Measurements from ENCODE around the gene BLNK.

Gene BLNK

GRCh38 chr10:96222908-96223307 lies 48.5 kb downstream of the BLNK start:
- FAIRE-seq: no peak
- no peak for DNase-seq (ENCODE audit: insufficient read length, low spot score)
- TF ChIP-seq POLR2AphosphoS5 (IDR thresholded peaks at IDR 0.05; ENCODE audit: low read depth, low read length) (no peak), SPI1 (IDR thresholded peaks at IDR 0.05; ENCODE audit: low read depth, low read length) (no peak), PAX5 (IDR thresholded peaks at IDR 0.05; ENCODE audit: insufficient read depth, low read length, severe bottlenecking) (no peak), POLR2A (IDR thresholded peaks at IDR 0.05; ENCODE audit: low read depth, low read length) (no peak), POU2F2 (IDR thresholded peaks at IDR 0.05; ENCODE audit: low read depth, low read length) (no peak), TAF1 (IDR thresholded peaks at IDR 0.05; ENCODE audit: low read depth, low read length) (no peak)

GRCh38 chr10:96222441-96222840 lies 48.9 kb downstream of the BLNK start:
- DNase-seq (ENCODE audit: insufficient read length, low spot score) (no peak), FAIRE-seq (peak; percentile 5)
- TF ChIP-seq PAX5 (IDR thresholded peaks at IDR 0.05; ENCODE audit: insufficient read depth, low read length, severe bottlenecking): no peak
- TF ChIP-seq POU2F2 (IDR thresholded peaks at IDR 0.05; ENCODE audit: low read depth, low read length): no peak
- TF ChIP-seq POLR2AphosphoS5 (IDR thresholded peaks at IDR 0.05; ENCODE audit: low read depth, low read length): no peak
- peak; percentile 58 for TF ChIP-seq SPI1 (IDR thresholded peaks at IDR 0.05; ENCODE audit: low read depth, low read length)
- no peak for TF ChIP-seq POLR2A (IDR thresholded peaks at IDR 0.05; ENCODE audit: low read depth, low read length)
- no peak for TF ChIP-seq TAF1 (IDR thresholded peaks at IDR 0.05; ENCODE audit: low read depth, low read length)

- DNase-seq (ENCODE audit: insufficient read length, low spot score): no peak
- TF ChIP-seq POLR2A (IDR thresholded peaks at IDR 0.05; ENCODE audit: low read depth, low read length): no peak
- no peak for TF ChIP-seq TAF1 (IDR thresholded peaks at IDR 0.05; ENCODE audit: low read depth, low read length)
- no peak for TF ChIP-seq SPI1 (IDR thresholded peaks at IDR 0.05; ENCODE audit: low read depth, low read length)
- TF ChIP-seq POLR2AphosphoS5 (IDR thresholded peaks at IDR 0.05; ENCODE audit: low read depth, low read length): no peak
- no peak for TF ChIP-seq PAX5 (IDR thresholded peaks at IDR 0.05; ENCODE audit: insufficient read depth, low read length, severe bottlenecking)
- no peak for TF ChIP-seq POU2F2 (IDR thresholded peaks at IDR 0.05; ENCODE audit: low read depth, low read length)
- FAIRE-seq: no peak
Measured at GRCh38 chr10:96218826-96219225, 52.5 kb downstream of the BLNK start.

GRCh38 chr10:96217711-96218110 lies 53.7 kb downstream of the BLNK start:
- TF ChIP-seq POLR2AphosphoS5 (IDR thresholded peaks at IDR 0.05; ENCODE audit: low read depth, low read length) (no peak), POLR2A (IDR thresholded peaks at IDR 0.05; ENCODE audit: low read depth, low read length) (no peak), POU2F2 (IDR thresholded peaks at IDR 0.05; ENCODE audit: low read depth, low read length) (no peak), SPI1 (IDR thresholded peaks at IDR 0.05; ENCODE audit: low read depth, low read length) (no peak), PAX5 (IDR thresholded peaks at IDR 0.05; ENCODE audit: insufficient read depth, low read length, severe bottlenecking) (no peak)
- FAIRE-seq: no peak
- DNase-seq (ENCODE audit: insufficient read length, low spot score): no peak

GRCh38 chr10:96216775-96217174 lies 54.6 kb downstream of the BLNK start:
- DNase-seq (ENCODE audit: insufficient read length, low spot score) (no peak), FAIRE-seq (no peak)
- no peak for TF ChIP-seq SPI1 (IDR thresholded peaks at IDR 0.05; ENCODE audit: low read depth, low read length)
- no peak for TF ChIP-seq POLR2AphosphoS5 (IDR thresholded peaks at IDR 0.05; ENCODE audit: low read depth, low read length)
- no peak for TF ChIP-seq POLR2A (IDR thresholded peaks at IDR 0.05; ENCODE audit: low read depth, low read length)
- no peak for TF ChIP-seq POU2F2 (IDR thresholded peaks at IDR 0.05; ENCODE audit: low read depth, low read length)
- TF ChIP-seq TAF1 (IDR thresholded peaks at IDR 0.05; ENCODE audit: low read depth, low read length): no peak

GRCh38 chr10:96212911-96213310 lies 58.5 kb downstream of the BLNK start:
- FAIRE-seq (no peak), DNase-seq (ENCODE audit: insufficient read length, low spot score) (no peak)
- TF ChIP-seq POU2F2 (IDR thresholded peaks at IDR 0.05; ENCODE audit: low read depth, low read length): no peak
- TF ChIP-seq PAX5 (IDR thresholded peaks at IDR 0.05; ENCODE audit: insufficient read depth, low read length, severe bottlenecking): no peak
- TF ChIP-seq POLR2AphosphoS5 (IDR thresholded peaks at IDR 0.05; ENCODE audit: low read depth, low read length): no peak
- no peak for TF ChIP-seq POLR2A (IDR thresholded peaks at IDR 0.05; ENCODE audit: low read depth, low read length)
- TF ChIP-seq TAF1 (IDR thresholded peaks at IDR 0.05; ENCODE audit: low read depth, low read length): no peak
- TF ChIP-seq SPI1 (IDR thresholded peaks at IDR 0.05; ENCODE audit: low read depth, low read length): no peak

GRCh38 chr10:96211764-96212163 lies 59.6 kb downstream of the BLNK start:
- no peak for FAIRE-seq
- TF ChIP-seq TAF1 (IDR thresholded peaks at IDR 0.05; ENCODE audit: low read depth, low read length): no peak
- no peak for TF ChIP-seq POU2F2 (IDR thresholded peaks at IDR 0.05; ENCODE audit: low read depth, low read length)
- TF ChIP-seq POLR2AphosphoS5 (IDR thresholded peaks at IDR 0.05; ENCODE audit: low read depth, low read length): no peak
- TF ChIP-seq SPI1 (IDR thresholded peaks at IDR 0.05; ENCODE audit: low read depth, low read length): no peak
- TF ChIP-seq PAX5 (IDR thresholded peaks at IDR 0.05; ENCODE audit: insufficient read depth, low read length, severe bottlenecking): no peak
- TF ChIP-seq POLR2A (IDR thresholded peaks at IDR 0.05; ENCODE audit: low read depth, low read length): no peak
- no peak for DNase-seq (ENCODE audit: insufficient read length, low spot score)

- no peak for FAIRE-seq
- TF ChIP-seq SPI1 (IDR thresholded peaks at IDR 0.05; ENCODE audit: low read depth, low read length): no peak
- DNase-seq (ENCODE audit: insufficient read length, low spot score): no peak
Measured at GRCh38 chr10:96208946-96209345, 62.4 kb downstream of the BLNK start.

GRCh38 chr10:96208271-96208670 lies 63.1 kb downstream of the BLNK start:
- FAIRE-seq (peak; percentile 84), DNase-seq (ENCODE audit: insufficient read length, low spot score) (no peak)
- TF ChIP-seq TAF1 (IDR thresholded peaks at IDR 0.05; ENCODE audit: low read depth, low read length) (no peak), POLR2AphosphoS5 (IDR thresholded peaks at IDR 0.05; ENCODE audit: low read depth, low read length) (peak; percentile 18; the same call in 1 of the 2 replicates), POU2F2 (IDR thresholded peaks at IDR 0.05; ENCODE audit: low read depth, low read length) (no peak), SPI1 (IDR thresholded peaks at IDR 0.05; ENCODE audit: low read depth, low read length) (0 out of 2 replicates have a peak, but pooled peaks have one; percentile 25), PAX5 (IDR thresholded peaks at IDR 0.05; ENCODE audit: insufficient read depth, low read length, severe bottlenecking) (no peak), POLR2A (IDR thresholded peaks at IDR 0.05; ENCODE audit: low read depth, low read length) (no peak)

GRCh38 chr10:96205580-96205979 lies 65.8 kb downstream of the BLNK start:
- DNase-seq (ENCODE audit: insufficient read length, low spot score) (no peak), FAIRE-seq (no peak)
- TF ChIP-seq POLR2AphosphoS5 (IDR thresholded peaks at IDR 0.05; ENCODE audit: low read depth, low read length) (no peak), TAF1 (IDR thresholded peaks at IDR 0.05; ENCODE audit: low read depth, low read length) (no peak), POLR2A (IDR thresholded peaks at IDR 0.05; ENCODE audit: low read depth, low read length) (no peak), PAX5 (IDR thresholded peaks at IDR 0.05; ENCODE audit: insufficient read depth, low read length, severe bottlenecking) (no peak), POU2F2 (IDR thresholded peaks at IDR 0.05; ENCODE audit: low read depth, low read length) (no peak), SPI1 (IDR thresholded peaks at IDR 0.05; ENCODE audit: low read depth, low read length) (no peak)

All from GM12891 (cell line).